ENCODE measurements around the gene IFT20.
A peak's percentile ranks its signal among the peaks of the same experiment; 100 is the strongest.

Gene IFT20

DNA sequence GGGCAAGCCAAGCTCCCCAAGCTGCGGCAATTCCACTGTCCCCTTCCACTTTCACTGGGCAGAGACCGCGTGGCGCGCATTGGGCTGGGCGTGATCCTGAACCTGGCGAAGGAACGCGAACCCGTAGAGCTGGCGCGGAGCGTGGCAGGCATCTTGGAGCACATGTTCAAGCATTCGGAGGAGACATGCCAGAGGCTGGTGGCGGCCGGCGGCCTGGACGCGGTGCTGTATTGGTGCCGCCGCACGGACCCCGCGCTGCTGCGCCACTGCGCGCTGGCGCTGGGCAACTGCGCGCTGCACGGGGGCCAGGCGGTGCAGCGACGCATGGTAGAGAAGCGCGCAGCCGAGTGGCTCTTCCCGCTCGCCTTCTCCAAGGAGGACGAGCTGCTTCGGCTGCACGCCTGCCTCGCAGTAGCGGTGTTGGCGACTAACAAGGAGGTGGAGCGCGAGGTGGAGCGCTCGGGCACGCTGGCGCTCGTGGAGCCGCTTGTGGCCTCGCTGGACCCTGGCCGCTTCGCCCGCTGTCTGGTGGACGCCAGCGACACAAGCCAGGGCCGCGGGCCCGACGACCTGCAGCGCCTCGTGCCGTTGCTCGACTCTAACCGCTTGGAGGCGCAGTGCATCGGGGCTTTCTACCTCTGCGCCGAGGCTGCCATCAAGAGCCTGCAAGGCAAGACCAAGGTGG lies 46.0 kb upstream of the IFT20 start:
- no peak for TF ChIP-seq ZBTB7A (IDR thresholded peaks at IDR 0.05; ENCODE audit: low read depth)
- TF ChIP-seq CEBPB (IDR thresholded peaks at IDR 0.05), result no peak
- no peak for TF ChIP-seq USF1 (IDR thresholded peaks at IDR 0.05)
- TF ChIP-seq TCF12 (IDR thresholded peaks at IDR 0.05; ENCODE audit: low read depth), result no peak
- TF ChIP-seq, protein P1, sequence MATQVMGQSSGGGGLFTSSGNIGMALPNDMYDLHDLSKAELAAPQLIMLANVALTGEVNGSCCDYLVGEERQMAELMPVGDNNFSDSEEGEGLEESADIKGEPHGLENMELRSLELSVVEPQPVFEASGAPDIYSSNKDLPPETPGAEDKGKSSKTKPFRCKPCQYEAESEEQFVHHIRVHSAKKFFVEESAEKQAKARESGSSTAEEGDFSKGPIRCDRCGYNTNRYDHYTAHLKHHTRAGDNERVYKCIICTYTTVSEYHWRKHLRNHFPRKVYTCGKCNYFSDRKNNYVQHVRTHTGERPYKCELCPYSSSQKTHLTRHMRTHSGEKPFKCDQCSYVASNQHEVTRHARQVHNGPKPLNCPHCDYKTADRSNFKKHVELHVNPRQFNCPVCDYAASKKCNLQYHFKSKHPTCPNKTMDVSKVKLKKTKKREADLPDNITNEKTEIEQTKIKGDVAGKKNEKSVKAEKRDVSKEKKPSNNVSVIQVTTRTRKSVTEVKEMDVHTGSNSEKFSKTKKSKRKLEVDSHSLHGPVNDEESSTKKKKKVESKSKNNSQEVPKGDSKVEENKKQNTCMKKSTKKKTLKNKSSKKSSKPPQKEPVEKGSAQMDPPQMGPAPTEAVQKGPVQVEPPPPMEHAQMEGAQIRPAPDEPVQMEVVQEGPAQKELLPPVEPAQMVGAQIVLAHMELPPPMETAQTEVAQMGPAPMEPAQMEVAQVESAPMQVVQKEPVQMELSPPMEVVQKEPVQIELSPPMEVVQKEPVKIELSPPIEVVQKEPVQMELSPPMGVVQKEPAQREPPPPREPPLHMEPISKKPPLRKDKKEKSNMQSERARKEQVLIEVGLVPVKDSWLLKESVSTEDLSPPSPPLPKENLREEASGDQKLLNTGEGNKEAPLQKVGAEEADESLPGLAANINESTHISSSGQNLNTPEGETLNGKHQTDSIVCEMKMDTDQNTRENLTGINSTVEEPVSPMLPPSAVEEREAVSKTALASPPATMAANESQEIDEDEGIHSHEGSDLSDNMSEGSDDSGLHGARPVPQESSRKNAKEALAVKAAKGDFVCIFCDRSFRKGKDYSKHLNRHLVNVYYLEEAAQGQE (IDR thresholded peaks at IDR 0.05; ENCODE audit: low read depth), result no peak
- TF ChIP-seq YY1 (IDR thresholded peaks at IDR 0.05; ENCODE audit: low read depth), result no peak
- TF ChIP-seq, protein P2, sequence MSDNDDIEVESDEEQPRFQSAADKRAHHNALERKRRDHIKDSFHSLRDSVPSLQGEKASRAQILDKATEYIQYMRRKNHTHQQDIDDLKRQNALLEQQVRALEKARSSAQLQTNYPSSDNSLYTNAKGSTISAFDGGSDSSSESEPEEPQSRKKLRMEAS (IDR thresholded peaks at IDR 0.05), result no peak
- TF ChIP-seq TEAD4 (IDR thresholded peaks at IDR 0.05), result no peak
- no peak for TF ChIP-seq CREB1 (IDR thresholded peaks at IDR 0.05; ENCODE audit: low read depth)
- no peak for TF ChIP-seq TAF1 (IDR thresholded peaks at IDR 0.05; ENCODE audit: low read depth)
- no peak for TF ChIP-seq NFIC (IDR thresholded peaks at IDR 0.05)
- no peak for TF ChIP-seq RAD21 (IDR thresholded peaks at IDR 0.05; ENCODE audit: low read depth)
- no peak for TF ChIP-seq EP300 (IDR thresholded peaks at IDR 0.05; ENCODE audit: borderline replicate concordance)
- no peak for TF ChIP-seq EGR1 (IDR thresholded peaks at IDR 0.05)
- TF ChIP-seq FOXM1 (IDR thresholded peaks at IDR 0.05; ENCODE audit: borderline replicate concordance, low read depth), result no peak

GRCh38 chr17:28379814-28380801 lies 44.8 kb upstream of the IFT20 start:
- TF ChIP-seq YY1 (IDR thresholded peaks at IDR 0.05; ENCODE audit: low read depth) (no peak), EP300 (IDR thresholded peaks at IDR 0.05; ENCODE audit: borderline replicate concordance) (no peak)

DNA sequence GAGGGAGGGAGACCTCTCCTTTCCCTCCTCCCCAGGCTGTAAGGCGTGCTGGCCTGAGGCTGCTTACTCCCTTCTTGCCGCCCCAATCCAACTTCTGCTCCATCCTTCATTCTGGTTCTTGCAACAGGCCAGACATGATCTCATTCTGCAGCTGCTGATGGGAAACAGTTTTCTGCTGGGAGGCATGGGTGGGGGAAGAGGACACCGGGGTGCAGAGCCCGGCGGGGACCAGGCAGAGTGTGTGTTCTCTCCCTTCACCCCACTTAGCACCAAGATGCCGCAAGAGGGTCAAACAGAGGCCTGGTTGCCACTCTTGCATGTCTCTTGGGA lies 37.6 kb upstream of the IFT20 start:
- TF ChIP-seq TAF1 (IDR thresholded peaks at IDR 0.05; ENCODE audit: low read depth) (no peak), RAD21 (IDR thresholded peaks at IDR 0.05; ENCODE audit: low read depth) (no peak), FOXM1 (IDR thresholded peaks at IDR 0.05; ENCODE audit: borderline replicate concordance, low read depth) (no peak), NFIC (IDR thresholded peaks at IDR 0.05) (no peak), CREB1 (IDR thresholded peaks at IDR 0.05; ENCODE audit: low read depth) (no peak), EP300 (IDR thresholded peaks at IDR 0.05; ENCODE audit: borderline replicate concordance) (no peak), TCF12 (IDR thresholded peaks at IDR 0.05; ENCODE audit: low read depth) (no peak), USF1 (IDR thresholded peaks at IDR 0.05) (no peak)
- TF ChIP-seq, protein P1 (IDR thresholded peaks at IDR 0.05; ENCODE audit: low read depth), result no peak

- TF ChIP-seq EP300 (IDR thresholded peaks at IDR 0.05; ENCODE audit: borderline replicate concordance) (no peak), ZBTB7A (IDR thresholded peaks at IDR 0.05; ENCODE audit: low read depth) (no peak), RAD21 (IDR thresholded peaks at IDR 0.05; ENCODE audit: low read depth) (no peak), EGR1 (IDR thresholded peaks at IDR 0.05) (no peak), TAF1 (IDR thresholded peaks at IDR 0.05; ENCODE audit: low read depth) (no peak), FOXM1 (IDR thresholded peaks at IDR 0.05; ENCODE audit: borderline replicate concordance, low read depth) (no peak), USF1 (IDR thresholded peaks at IDR 0.05) (no peak), CREB1 (IDR thresholded peaks at IDR 0.05; ENCODE audit: low read depth) (no peak)
- TF ChIP-seq, protein P2 (IDR thresholded peaks at IDR 0.05), result peak; percentile 39; the same call in 1 of the 2 replicates
- TF ChIP-seq, protein P1 (IDR thresholded peaks at IDR 0.05; ENCODE audit: low read depth), result peak; percentile 21; the same call in 1 of the 2 replicates
Observed at GRCh38 chr17:28372203-28372944, 37.1 kb upstream of the IFT20 start.

Data from Ishikawa (cell line).